Keratinocyte (primary cell): ENCODE results near the gene GATAD2B. TPM values are rescaled to one million over a fixed set of nuclear protein-coding genes. Genes with fewer than 3 reads are reported as not detected.

Experiments
- DNase-seq: peaks from one replicate; pipeline ENCODE4 v3.0.0-alpha.2; 2011; ENCODE audit warnings: low read depth, missing footprints, low spot score
- FAIRE-seq: peaks from 2 replicates; lab custom pipeline; 2011; peaks lifted over from hg19 to GRCh38; lab: Jason Lieb, UNC
- H2AFZ ChIP-seq: 2 replicates; pipeline ENCODE4 v1.6.0; 2012; ENCODE audit warnings: low read length, control low read depth, inconsistent platforms; ENCODE audit not compliant: control insufficient read depth
- H3K27ac ChIP-seq: 2 replicates; pipeline ENCODE4 v1.5.1; 2011; ENCODE audit warnings: low read length; ENCODE audit not compliant: control insufficient read depth, insufficient read depth
- H3K27me3 ChIP-seq: 3 replicates; pipeline ENCODE4 v1.6.0; 2011; ENCODE audit warnings: low read length; ENCODE audit not compliant: control insufficient read depth, insufficient read depth; ENCODE audit errors: extremely low read depth
- H3K36me3 ChIP-seq, 2 experiments: 2 replicates in 1 of 2; 3 replicates in 1 of 2; pipeline ENCODE4 v1.5.1; 2011; ENCODE audit warnings: low read length in 2 of 2, mild to moderate bottlenecking in 1 of 2; ENCODE audit not compliant: control insufficient read depth in 2 of 2, insufficient read depth in 2 of 2; ENCODE audit errors: extremely low read depth in 1 of 2
- H3K4me1 ChIP-seq: 3 replicates; pipeline ENCODE4 v1.5.1; 2011; ENCODE audit warnings: low read length; ENCODE audit not compliant: control insufficient read depth, insufficient read depth; ENCODE audit errors: extremely low read depth
- H3K4me2 ChIP-seq: 3 replicates; pipeline ENCODE4 v1.6.0; 2011; ENCODE audit warnings: low read depth, low read length; ENCODE audit not compliant: control insufficient read depth, insufficient read depth; ENCODE audit errors: extremely low read depth
- H3K4me3 ChIP-seq, 3 experiments: fragments of 200-600 bp in 1 of 3; sonication (generic) in 1 of 3; 2 replicates in 2 of 3; 3 replicates in 1 of 3; pipeline ENCODE4 v1.5.1; 2011 to 2016; ENCODE audit warnings: low read length in 3 of 3, mild to moderate bottlenecking in 3 of 3, control low read depth in 2 of 3, inconsistent platforms in 1 of 3, low read depth in 1 of 3, mixed read lengths in 1 of 3, mixed run types in 1 of 3, moderate library complexity in 1 of 3; ENCODE audit not compliant: control insufficient read depth in 2 of 3, insufficient read depth in 2 of 3; ENCODE audit errors: extremely low read depth in 1 of 3
- H3K79me2 ChIP-seq: 2 replicates; pipeline ENCODE4 v1.6.0; 2012; ENCODE audit warnings: low read length; ENCODE audit not compliant: control insufficient read depth, insufficient read depth
- H3K9ac ChIP-seq: 3 replicates; pipeline ENCODE4 v1.6.0; 2011; ENCODE audit warnings: low read length; ENCODE audit not compliant: control insufficient read depth, insufficient read depth; ENCODE audit errors: extremely low read depth
- H3K9me1 ChIP-seq: 3 replicates; pipeline ENCODE4 v1.6.0; 2011; ENCODE audit warnings: low read length; ENCODE audit not compliant: control insufficient read depth, insufficient read depth; ENCODE audit errors: extremely low read depth
- H3K9me3 ChIP-seq: 2 replicates; pipeline ENCODE4 v1.5.1; 2012; ENCODE audit warnings: low read depth, low read length; ENCODE audit not compliant: control insufficient read depth
- H4K20me1 ChIP-seq: 3 replicates; pipeline ENCODE4 v1.6.0; 2011; ENCODE audit warnings: low read length; ENCODE audit not compliant: control insufficient read depth, insufficient read depth; ENCODE audit errors: extremely low read depth
- CTCF ChIP-seq, 3 experiments: IDR thresholded peaks in 1 of 3; conservative IDR thresholded peaks in 1 of 3; optimal IDR thresholded peaks in 1 of 3; 2 replicates in 2 of 3; 3 replicates in 1 of 3; pipeline versions ENCODE3 to v1.5.1; 2011; ENCODE audit warnings: low read length in 3 of 3, mild to moderate bottlenecking in 3 of 3, moderate library complexity in 2 of 3, control low read depth in 1 of 3, inconsistent platforms in 1 of 3; ENCODE audit not compliant: insufficient read depth in 2 of 3; ENCODE audit errors: extremely low read depth in 1 of 3
- EZH2 ChIP-seq: IDR thresholded peaks from one replicate; pipeline ENCODE4 v1.6.1; 2012; ENCODE audit warnings: inconsistent platforms, mild to moderate bottlenecking, low read length, moderate library complexity
- dilution Hi-C: fragments of 300-500 bp; cut with MboI; formaldehyde crosslinking; loops from one replicate; pipeline ENCODE4 v1.7.0; 2020; ENCODE audit warnings: low sequenced_read_pairs; ENCODE audit not compliant: extremely low pct_ligation_motif_present
- polyA plus RNA-seq, 5 experiments: library from polyadenylated mRNA; depleted of rRNA in 3 of 5; stranded (reverse) in 3 of 5; stranded (forward) in 1 of 5; unstranded in 1 of 5; fragments of >200 nt; gene quantifications; 1 replicate in 1 of 5; 2 replicates in 3 of 5; 3 replicates in 1 of 5; pipeline versions ENCODE4 v1.2.1 to v1.2.3, GENCODE V29; 2011 to 2012; ENCODE audit warnings: missing spikeins in 2 of 5, low read depth in 1 of 5, low replicate concordance in 1 of 5

The GATAD2B gene
- polyA plus RNA-seq, 1 donor (not counting 4 experiments of a cell fraction or from before 2014, with no cell fraction given) = 6.1 TPM

GRCh38 chr1:153929981-153930948, 7.5 kb upstream of the GATAD2B start:
- Histone ChIP-seq H2AFZ (no peak overlapping the region), H4K20me1 (no peaks in the 10 kb centered on the region), H3K27ac (no peak overlapping the region), H3K36me3 (peaks cover 7 to 26% of the 10 kb centered on the region in 2 experiments), H3K79me2 (no peaks in the 10 kb centered on the region), H3K9me3 (no peaks in the 10 kb centered on the region), H3K4me2 (no peak overlapping the region), H3K9ac (no peak overlapping the region), H3K27me3 (no peaks in the 10 kb centered on the region), H3K4me1 (no peaks in the 10 kb centered on the region), H3K4me3 (no peak overlapping the region), H3K9me1 (no peaks in the 10 kb centered on the region)
- TF ChIP-seq CTCF (optimal IDR thresholded peaks at IDR 0.05 in 1 of 3, IDR thresholded peaks at IDR 0.05 in 1 of 3, conservative IDR thresholded peaks at IDR 0.05 in 1 of 3; ENCODE audit: extremely low read depth in 1 of 3, insufficient read depth in 2 of 3, low read length in 3 of 3) = no peak
- no peak for TF ChIP-seq EZH2
- FAIRE-seq = no peak
- DNase-seq = no peak
- dilution Hi-C loops = no loop called here

GRCh38 chr1:153929426-153929825, 6.7 kb upstream of the GATAD2B start:
- Histone ChIP-seq H3K4me1 (no peaks in the 10 kb centered on the region), H2AFZ (no peak overlapping the region), H3K9me1 (no peaks in the 10 kb centered on the region), H3K9me3 (no peaks in the 10 kb centered on the region), H3K4me3 (no peak overlapping the region), H3K27me3 (no peaks in the 10 kb centered on the region), H3K36me3 (peaks cover 1 to 24% of the 10 kb centered on the region in 2 experiments), H3K4me2 (no peak overlapping the region), H3K27ac (no peak overlapping the region), H4K20me1 (no peaks in the 10 kb centered on the region), H3K9ac (no peak overlapping the region), H3K79me2 (no peaks in the 10 kb centered on the region)
- no peak for TF ChIP-seq CTCF (optimal IDR thresholded peaks at IDR 0.05 in 1 of 3, IDR thresholded peaks at IDR 0.05 in 1 of 3, conservative IDR thresholded peaks at IDR 0.05 in 1 of 3; ENCODE audit: extremely low read depth in 1 of 3, insufficient read depth in 2 of 3, low read length in 3 of 3)
- no peak for TF ChIP-seq EZH2
- no peak for FAIRE-seq
- dilution Hi-C loops = no loop called here
- DNase-seq = no peak
